ENCODE results near the gene OPCML. TPM values are rescaled to one million over a fixed set of nuclear protein-coding genes. Genes with fewer than 3 reads are reported as not detected.

The OPCML gene
- total and polyA plus RNA-seq, 2 experiments from 2014 or later = 0.21 to 0.51 TPM

DNA sequence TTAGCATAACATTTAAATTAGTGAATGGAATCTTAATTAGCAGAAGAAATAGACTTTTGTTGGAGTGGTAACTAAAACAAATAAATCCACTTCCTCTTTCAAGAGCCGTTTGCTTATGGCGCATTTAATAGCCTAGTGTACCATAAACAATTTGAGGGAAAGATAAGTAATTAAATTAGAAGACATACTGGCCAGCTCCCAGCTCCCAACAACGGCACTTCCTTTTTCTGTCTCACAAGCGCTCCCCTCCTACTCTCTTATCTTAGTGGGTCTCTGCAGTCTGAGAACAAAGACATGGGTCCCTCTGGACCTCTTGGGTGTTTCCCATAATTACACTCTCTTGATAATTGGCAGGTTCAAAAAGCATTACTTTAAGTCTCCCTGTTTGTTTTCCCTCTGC is 146.0 kb downstream of the OPCML start:
- H3K36me3 ChIP-seq = no peaks in the 10 kb centered on the region
- DNase-seq (ENCODE audit: low read depth in 1 of 2, low spot score in 1 of 2) = no peak
- H3K27ac ChIP-seq = no peak overlapping the region
- H3K9me3 ChIP-seq (ENCODE audit: low read depth) = no peaks in the 10 kb centered on the region
- no peaks in the 10 kb centered on the region for H3K27me3 ChIP-seq
- TF ChIP-seq CTCF (IDR thresholded peaks at IDR 0.05; ENCODE audit: low read depth, low read length) = no peak
- H3K4me3 ChIP-seq = no peak overlapping the region
- H3K4me1 ChIP-seq (ENCODE audit: low read depth) = no peaks in the 10 kb centered on the region

GRCh38 chr11:133385781-133386180 is 146.5 kb downstream of the OPCML start:
- H3K4me1 ChIP-seq (ENCODE audit: low read depth) = no peaks in the 10 kb centered on the region
- H3K27ac ChIP-seq = no peak overlapping the region
- H3K9me3 ChIP-seq (ENCODE audit: low read depth) = no peaks in the 10 kb centered on the region
- H3K4me3 ChIP-seq = no peak overlapping the region
- H3K27me3 ChIP-seq = no peaks in the 10 kb centered on the region
- no peak for DNase-seq (ENCODE audit: low read depth in 1 of 2, low spot score in 1 of 2)
- TF ChIP-seq CTCF (IDR thresholded peaks at IDR 0.05; ENCODE audit: low read depth, low read length) = no peak
- H3K36me3 ChIP-seq = no peaks in the 10 kb centered on the region

- no peak for TF ChIP-seq CTCF (IDR thresholded peaks at IDR 0.05; ENCODE audit: low read depth, low read length)
These were observed 147.6 kb downstream of the OPCML start for GRCh38 chr11:133384731-133385130.

DNA sequence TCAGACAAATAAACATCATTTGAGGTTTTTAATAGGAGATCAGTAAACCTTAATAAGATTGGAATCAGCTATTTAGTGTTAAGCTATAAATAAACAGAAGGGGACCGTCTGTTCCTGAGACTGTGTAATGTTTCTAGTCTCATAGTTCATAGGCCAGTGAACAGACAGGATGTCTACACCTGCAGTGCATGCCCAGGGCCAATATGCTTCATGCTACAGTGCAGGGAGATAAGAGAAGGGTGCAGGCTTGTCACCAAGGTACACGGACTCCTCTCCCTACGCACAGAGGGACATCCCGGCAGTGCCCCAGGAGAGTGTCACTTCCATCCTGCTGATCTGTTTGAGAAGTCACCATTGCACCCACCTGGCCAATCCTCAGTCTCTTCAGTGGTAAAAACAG is 148.6 kb downstream of the OPCML start:
- Histone ChIP-seq H3K36me3 (no peaks in the 10 kb centered on the region), H3K4me3 (no peak overlapping the region), H3K27me3 (no peaks in the 10 kb centered on the region), H3K9me3 (ENCODE audit: low read depth) (no peaks in the 10 kb centered on the region), H3K4me1 (ENCODE audit: low read depth) (no peaks in the 10 kb centered on the region), H3K27ac (no peak overlapping the region)
- no peak for DNase-seq (ENCODE audit: low read depth in 1 of 2, low spot score in 1 of 2)
- no peak for TF ChIP-seq CTCF (IDR thresholded peaks at IDR 0.05; ENCODE audit: low read depth, low read length)

More at GRCh38 chr11:133384731-133385130, 147.6 kb downstream of the OPCML start:
- Histone ChIP-seq H3K27ac (no peak overlapping the region), H3K4me1 (ENCODE audit: low read depth) (no peaks in the 10 kb centered on the region), H3K4me3 (no peak overlapping the region), H3K9me3 (ENCODE audit: low read depth) (no peaks in the 10 kb centered on the region), H3K27me3 (no peaks in the 10 kb centered on the region), H3K36me3 (no peaks in the 10 kb centered on the region)
- DNase-seq (ENCODE audit: low read depth in 1 of 2, low spot score in 1 of 2) = no peak

- Histone ChIP-seq H3K27ac (no peak overlapping the region), H3K27me3 (no peaks in the 10 kb centered on the region), H3K4me1 (ENCODE audit: low read depth) (no peaks in the 10 kb centered on the region), H3K36me3 (no peaks in the 10 kb centered on the region), H3K9me3 (ENCODE audit: low read depth) (no peaks in the 10 kb centered on the region), H3K4me3 (no peak overlapping the region)
- TF ChIP-seq CTCF (IDR thresholded peaks at IDR 0.05; ENCODE audit: low read depth, low read length) = no peak
- no peak for DNase-seq (ENCODE audit: low read depth in 1 of 2, low spot score in 1 of 2)
These were observed 149.1 kb downstream of the OPCML start for GRCh38 chr11:133383201-133383600.

Data from cardiac muscle cell (in vitro differentiated cells and primary cell).